LHCN-M2 (cell line): Measurements from ENCODE around the gene HOXB8. TPM values are rescaled to one million over a fixed set of nuclear protein-coding genes. Genes with fewer than 3 reads are reported as not detected.

Experiments used
- DNase-seq: peaks from one replicate; pipeline ENCODE4 v3.0.0-alpha.2; 2012; ENCODE audit warnings: low read depth
- total RNA-seq: library from RNA; depleted of rRNA; stranded (reverse); fragments of >200 nt; gene quantifications from 2 replicates; pipeline ENCODE4 v1.2.3, GENCODE V29; 2014

Gene HOXB8
- total RNA-seq, 1 experiment from 2014 or later, result 22.9 TPM

- DNase-seq, result no peak
Observed at GRCh38 chr17:48586355-48587258, 28.5 kb downstream of the HOXB8 start.

GRCh38 chr17:48584223-48584741 is 30.8 kb downstream of the HOXB8 start:
- no peak for DNase-seq

- no peak for DNase-seq
Observed at GRCh38 chr17:48583708-48584222, 31.3 kb downstream of the HOXB8 start.

- DNase-seq, result no peak
Observed at GRCh38 chr17:48582750-48583069, 32.4 kb downstream of the HOXB8 start.

- DNase-seq, result no peak
Observed at GRCh38 chr17:48579760-48580554, 35.1 kb downstream of the HOXB8 start.

GRCh38 chr17:48579471-48579759 is 35.7 kb downstream of the HOXB8 start:
- no peak for DNase-seq

- DNase-seq, result no peak
Observed at GRCh38 chr17:48578616-48579470, 36.2 kb downstream of the HOXB8 start.

GRCh38 chr17:48577946-48578615 is 37.0 kb downstream of the HOXB8 start, which contains the start of gene HOXB4:
HOXB4 (minus strand) TSS chr17:48578350; CDS start chr17:48578319, 31 bp downstream.
- peak; percentile 68 for DNase-seq

GRCh38 chr17:48577330-48577945 is 37.7 kb downstream of the HOXB8 start:
- DNase-seq, result peak; percentile 35

GRCh38 chr17:48576479-48577309 is 38.4 kb downstream of the HOXB8 start:
- DNase-seq, result no peak

- no peak for DNase-seq
Observed at GRCh38 chr17:48575673-48576478, 39.2 kb downstream of the HOXB8 start.

- DNase-seq, result no peak
Observed at GRCh38 chr17:48575066-48575582, 40.0 kb downstream of the HOXB8 start.

GRCh38 chr17:48574505-48575065 is 40.5 kb downstream of the HOXB8 start:
- no peak for DNase-seq

- DNase-seq, result no peak
Observed at GRCh38 chr17:48571826-48572417, 43.2 kb downstream of the HOXB8 start.

GRCh38 chr17:48571024-48571818 is 43.9 kb downstream of the HOXB8 start:
- DNase-seq, result no peak

GRCh38 chr17:48570325-48571023 is 44.6 kb downstream of the HOXB8 start:
- DNase-seq, result no peak
